Esophagus mucosa (tissue), 1 donor: Measurements from ENCODE around the gene PARVA. TPM values are rescaled to one million over a fixed set of nuclear protein-coding genes. Genes with fewer than 3 reads are reported as not detected.
A peak's percentile ranks its signal among the peaks of the same experiment; 100 is the strongest.

ENCODE experiments used
- ATAC-seq: fragments of 200-7000 bp; cut with Tn5 transposase; one replicate; pipeline ENCODE4 v1.9.1; 2020
- total RNA-seq: library from RNA; stranded (reverse); gene quantifications from one replicate; pipeline ENCODE4 v1.2.4, GENCODE V29; 2023
- donor health status: DM: yes; HTN: yes; CAD: no.

Gene PARVA
- total RNA-seq, 1 donor from 2014 or later, result 28.9 TPM

DNA sequence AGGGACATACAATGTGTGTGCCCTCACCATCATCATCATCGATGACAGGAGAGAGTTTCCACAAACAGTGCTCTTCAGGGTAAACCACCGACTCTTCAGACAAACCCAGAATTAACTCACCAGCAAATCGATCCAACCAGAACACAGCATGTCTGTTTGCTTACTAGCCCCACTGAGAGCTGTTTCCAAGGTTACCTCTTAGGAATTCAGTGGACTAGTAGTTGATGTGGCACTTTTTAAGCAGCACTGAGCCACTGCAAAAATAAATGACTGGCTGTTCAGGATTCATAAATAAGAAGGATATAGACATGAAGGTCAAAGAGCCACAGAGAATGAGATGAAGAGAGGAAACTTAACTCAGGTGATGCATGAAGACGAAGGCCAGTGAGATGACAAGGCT is 83.1 kb downstream of the PARVA start:
- no peak for ATAC-seq

DNA sequence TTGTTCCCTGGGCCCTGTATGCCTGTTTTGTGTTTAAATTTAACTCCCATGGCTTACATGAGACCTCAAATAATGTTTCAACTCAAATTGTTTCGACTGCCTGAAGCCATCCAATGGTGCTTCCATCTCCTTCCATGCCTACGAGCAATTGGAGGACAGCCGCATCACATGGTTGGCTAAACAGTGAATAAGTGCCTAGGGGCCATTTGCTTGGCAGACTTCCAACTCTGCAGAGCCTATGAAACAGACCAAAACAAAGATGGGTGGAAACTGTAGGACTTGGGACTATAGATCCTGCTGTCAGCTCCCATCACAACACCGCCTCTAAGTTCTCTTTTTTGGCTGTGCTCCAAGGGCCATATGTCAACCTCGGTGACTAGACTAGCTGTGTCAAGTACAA is 84.1 kb downstream of the PARVA start:
- no peak for ATAC-seq

DNA sequence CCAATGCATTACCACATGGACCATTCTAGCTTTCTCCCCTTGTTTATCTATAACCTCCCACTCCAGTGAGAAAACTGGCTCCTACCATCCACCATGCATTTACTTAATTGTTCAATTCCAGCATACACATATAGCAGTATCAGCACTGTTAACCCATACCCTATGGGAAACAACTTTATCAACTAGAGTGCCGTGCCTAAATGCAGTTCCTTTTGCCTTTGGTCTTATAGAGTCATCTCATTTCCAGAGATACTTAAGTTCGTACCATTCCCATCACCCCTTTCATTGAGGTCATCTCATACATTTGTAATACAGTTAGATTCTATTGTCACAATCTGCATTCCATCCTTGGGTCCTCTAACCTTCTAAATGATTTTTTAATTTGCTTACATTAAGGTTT is 86.9 kb downstream of the PARVA start:
- no peak for ATAC-seq

GRCh38 chr11:12465332-12465731 is 88.0 kb downstream of the PARVA start:
- ATAC-seq, result no peak

GRCh38 chr11:12467610-12468009 is 90.2 kb downstream of the PARVA start:
- ATAC-seq, result no peak

DNA sequence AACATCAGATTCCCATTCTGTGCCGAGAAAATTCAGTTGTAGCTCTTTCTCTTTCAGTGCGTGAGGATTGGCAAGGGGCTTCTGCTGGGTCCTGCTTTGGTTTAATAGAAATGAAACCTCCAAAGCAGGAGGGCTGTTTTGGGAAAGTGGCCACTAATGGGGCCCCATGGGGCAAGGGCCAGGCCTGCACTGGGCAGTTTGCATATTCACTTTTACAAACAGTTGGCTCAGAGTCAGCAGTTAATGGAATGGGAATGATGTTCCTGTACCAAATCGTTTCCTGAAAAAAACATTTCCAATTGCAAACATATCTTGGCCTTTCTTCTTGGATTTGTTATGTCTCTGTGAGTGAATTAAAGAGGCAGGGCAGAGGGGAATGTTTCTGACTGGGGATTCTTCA is 92.1 kb downstream of the PARVA start:
- ATAC-seq, result no peak

GRCh38 chr11:12470236-12470635 is 92.9 kb downstream of the PARVA start:
- ATAC-seq, result no peak

DNA sequence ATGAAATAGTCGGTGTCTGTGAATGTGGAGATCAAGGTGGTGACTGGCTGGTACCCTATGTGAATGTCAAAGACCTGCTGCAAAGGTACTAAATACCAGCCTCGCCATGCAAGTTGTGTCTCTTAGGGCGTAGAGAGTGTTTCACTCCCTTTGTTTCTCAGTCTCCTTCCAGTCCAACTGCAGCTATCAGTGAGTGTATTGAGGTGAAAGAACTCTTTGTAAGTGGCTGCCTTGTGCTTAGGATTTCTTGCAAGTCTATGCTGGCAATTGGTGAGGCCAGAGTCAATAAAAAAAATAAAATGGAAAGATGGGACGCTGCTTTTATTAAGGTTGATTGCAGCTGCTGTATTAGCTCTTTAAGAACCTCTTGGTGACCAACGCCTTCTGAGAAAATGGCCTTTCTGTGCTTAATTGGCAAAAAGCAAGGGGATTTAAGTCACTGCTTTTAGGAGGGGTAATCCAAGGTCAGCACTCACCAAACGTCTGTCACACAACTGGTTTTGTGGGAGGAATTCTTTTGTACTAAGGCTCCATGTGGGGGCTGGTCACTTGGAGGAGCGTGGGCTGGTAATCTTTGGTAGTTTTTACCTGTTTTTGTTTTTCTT is 95.1 kb downstream of the PARVA start:
- no peak for ATAC-seq

DNA sequence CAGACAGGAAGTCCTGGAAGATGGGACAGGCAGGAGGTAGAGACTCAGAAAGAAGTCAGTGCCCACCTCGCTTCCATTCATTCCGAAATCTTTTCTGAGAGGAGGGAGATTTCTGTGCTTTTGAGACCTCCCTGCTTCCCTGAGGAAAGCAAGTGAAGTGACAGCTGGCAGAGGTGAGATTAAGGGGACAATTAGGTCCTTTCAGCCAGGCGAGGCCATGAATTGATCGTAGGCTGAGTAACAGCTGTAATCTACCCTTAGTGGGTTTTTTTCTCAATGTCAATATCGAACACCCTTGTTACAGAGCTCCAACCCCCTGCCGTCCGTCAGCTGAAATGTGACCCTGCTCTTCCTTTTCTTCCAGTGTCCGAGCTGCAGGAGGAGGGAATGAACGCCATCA is 96.0 kb downstream of the PARVA start:
- ATAC-seq, result no peak

GRCh38 chr11:12474871-12475270 is 97.5 kb downstream of the PARVA start:
- ATAC-seq, result no peak

DNA sequence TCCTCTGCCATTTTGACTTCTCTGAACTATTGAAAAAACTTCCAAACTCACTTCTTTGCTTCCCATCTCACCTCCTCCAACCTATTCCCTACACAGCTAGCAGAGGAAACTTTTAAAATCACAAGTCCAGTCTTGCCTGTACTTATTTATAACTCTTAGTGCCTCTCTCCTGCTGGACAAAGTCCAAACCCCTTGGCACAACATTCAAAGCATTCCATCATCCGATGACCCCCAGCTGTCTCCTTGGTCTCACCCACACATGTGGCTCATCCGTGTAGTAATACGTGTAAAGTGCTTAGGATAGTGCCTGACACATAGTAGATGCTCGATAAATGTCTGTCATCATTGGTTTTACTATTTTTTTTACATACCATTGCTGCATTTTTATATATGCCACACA is 101.4 kb downstream of the PARVA start:
- ATAC-seq, result no peak

DNA sequence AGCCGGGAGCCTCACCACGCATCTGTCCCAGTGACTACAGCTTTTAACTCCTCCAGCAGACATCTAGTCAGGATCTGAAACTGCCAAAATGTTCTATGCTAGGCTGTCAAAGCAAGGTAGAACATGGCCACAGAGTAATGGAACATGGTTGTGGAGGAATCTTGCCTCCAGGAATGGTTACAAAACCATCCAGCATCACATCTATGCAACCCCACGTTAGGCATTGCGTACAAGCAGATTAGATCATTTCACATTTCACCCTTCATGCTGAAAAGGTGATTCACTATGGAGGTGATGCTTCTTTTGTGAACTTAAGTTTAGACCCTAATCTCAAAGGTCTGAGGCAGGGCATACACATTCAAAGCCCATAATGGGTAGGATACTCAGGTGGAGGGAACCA is 103.0 kb downstream of the PARVA start:
- no peak for ATAC-seq

- ATAC-seq, result peak; percentile 56
These were observed 105.5 kb downstream of the PARVA start for GRCh38 chr11:12482839-12483238.

GRCh38 chr11:12483604-12484003 is 106.2 kb downstream of the PARVA start:
- ATAC-seq, result no peak

DNA sequence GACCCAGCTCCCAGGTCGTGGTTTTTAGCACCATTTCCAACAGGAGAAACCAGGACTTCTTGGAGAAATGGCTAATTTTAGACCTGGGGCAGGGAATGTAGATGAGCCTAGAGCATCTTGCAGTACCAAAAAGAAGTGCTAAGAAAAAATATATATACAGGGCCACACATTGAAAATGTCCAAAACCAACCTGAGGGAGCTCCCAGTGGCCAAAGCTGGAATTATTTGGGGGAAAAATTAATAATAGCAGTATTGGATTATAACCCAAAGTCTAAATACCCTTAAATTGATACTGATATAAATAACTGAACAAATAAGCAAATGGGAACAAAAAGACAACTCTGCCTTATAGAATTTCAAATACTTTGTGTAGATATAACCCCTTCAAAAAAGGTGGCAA is 108.0 kb downstream of the PARVA start:
- no peak for ATAC-seq

DNA sequence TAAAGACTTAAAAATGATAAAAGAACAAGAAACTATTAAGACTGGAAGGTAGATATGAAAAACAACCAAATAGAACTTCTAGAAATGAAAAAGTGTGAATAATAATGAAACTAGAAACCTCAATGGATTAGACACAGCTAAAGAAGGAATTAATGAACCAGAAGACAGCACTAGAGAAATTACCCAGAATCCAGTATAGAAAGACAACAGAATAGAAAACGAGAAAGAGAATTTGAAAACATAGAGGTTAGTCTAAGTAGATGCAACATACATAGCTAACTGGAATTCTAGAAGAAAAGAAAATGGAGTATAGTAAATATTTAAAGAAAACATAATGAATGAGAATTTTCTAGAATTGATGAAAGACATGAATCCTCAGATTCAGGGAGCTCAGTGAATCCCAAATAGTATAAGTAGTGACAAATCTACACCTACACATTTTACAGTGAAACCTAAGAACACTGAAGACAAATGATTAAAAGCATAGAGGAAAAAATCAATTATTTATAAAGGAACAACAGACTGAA is 111.9 kb downstream of the PARVA start:
- no peak for ATAC-seq

- no peak for ATAC-seq
These were observed 117.3 kb downstream of the PARVA start for GRCh38 chr11:12494699-12495098.

DNA sequence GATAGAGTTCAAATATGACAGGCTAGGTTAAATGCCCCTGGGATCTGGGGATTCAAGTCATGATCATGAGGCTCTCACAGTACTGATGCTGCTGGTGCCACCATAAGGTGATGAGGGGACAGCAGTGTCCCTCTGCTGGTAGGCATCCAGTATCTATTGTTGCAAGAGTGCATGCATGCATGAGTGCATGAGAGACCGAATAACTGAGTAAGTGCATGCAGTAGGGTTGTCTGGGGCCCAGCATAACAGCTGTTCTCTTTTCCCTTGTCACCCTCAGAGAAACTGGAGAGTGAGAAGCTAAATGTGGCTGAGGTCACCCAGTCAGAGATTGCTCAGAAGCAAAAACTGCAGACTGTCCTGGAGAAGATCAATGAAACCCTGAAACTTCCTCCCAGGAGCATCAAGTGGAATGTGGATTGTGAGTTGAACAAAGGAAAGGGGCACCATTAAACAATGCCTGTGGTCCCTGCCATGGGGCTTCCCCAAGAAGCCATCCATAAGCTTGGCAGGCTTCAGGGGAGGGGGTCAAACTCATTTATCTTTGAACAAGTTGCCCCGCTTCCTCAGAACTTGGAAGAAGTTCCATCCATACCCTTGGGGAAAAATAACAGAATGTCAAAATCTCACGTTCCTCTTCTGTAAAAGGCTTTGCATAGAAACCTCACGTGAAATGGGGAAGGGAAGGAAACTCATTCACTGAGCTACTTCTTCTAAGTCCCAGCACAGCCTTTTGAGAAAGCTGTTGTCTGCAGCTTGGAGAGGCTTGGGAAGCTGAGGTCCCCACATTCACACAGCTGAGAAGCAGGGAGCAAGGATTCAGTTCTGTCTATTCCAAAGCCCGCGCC is 119.0 kb downstream of the PARVA start:
- no peak for ATAC-seq

DNA sequence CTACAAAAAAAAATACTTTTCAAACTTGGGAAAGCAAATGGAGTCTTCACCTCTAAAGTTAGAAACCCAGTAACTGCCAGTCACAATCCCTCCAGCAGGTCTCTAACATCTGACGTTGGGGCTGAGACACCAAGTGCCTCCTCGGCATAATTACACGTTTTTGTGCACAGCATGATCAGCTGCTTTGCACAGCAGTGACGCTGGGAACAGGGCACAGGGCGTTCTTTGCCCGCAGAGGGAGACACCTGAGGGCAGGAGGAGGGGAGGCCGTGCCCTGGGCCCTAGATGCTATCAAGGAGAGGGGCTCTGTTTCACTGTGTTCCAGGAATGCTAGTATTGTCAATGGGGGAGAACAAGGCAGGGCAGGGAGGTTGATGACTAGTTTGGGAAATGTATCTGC is 120.1 kb downstream of the PARVA start:
- ATAC-seq, result no peak

DNA sequence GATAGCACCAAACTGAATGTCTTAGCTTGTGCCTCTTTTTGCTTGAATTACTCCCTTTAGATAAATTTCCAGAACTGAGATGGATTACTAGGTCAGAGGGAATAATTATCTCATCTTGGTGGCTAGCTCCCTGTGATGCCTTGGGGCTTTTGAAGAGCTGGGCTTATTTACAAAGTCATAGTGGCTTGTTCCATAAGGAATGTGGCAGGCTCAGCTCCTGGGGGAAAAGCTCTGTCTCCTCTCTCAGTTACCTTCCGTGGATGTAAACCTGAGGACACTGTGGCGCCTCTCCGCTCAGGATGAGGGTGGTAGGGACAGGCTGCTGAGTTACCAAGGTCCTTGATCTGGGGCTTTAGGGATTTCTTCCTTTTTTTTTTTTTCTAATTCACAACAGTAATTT is 121.7 kb downstream of the PARVA start:
- ATAC-seq, result no peak

DNA sequence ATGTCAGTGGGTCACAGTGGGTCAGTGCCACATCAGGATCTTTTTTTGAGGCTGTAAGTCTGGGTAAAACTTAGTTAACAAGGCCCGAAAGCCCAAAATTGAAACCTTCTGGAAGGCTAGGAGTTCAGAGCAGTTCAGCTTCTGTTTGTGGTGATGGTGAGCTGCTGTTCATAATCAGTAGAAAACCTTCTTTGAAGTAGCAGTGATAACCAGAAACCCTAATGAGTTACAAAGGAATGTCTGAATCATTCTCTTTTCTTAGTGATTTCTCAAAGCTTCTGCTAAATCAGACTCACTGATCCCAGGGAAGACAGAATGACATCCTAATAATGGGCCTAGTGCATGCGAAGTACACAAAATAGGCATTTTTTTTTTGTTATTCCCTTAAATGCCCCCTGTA is 124.7 kb downstream of the PARVA start:
- no peak for ATAC-seq

DNA sequence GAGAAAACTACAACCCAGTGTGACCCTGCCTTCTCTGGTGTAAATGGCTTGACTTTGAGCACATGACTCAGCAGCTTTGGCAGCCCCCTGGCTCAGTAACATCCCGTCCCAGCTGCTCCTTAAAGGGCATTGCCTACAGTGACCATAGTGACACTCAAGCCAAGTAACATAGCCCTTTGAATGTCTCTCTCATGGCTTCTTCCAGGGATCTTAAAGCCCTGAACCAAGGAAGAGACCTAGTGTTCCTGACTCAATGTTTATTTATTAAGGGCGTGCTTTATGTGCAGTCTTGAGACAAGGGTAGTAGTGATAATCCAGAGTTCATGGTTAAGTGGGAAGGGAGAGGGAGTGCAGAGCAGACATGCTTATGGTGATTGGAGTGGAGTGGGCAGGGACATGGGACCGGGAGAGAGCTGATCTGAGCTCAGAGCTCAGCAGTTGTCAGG is 125.7 kb downstream of the PARVA start:
- no peak for ATAC-seq

DNA sequence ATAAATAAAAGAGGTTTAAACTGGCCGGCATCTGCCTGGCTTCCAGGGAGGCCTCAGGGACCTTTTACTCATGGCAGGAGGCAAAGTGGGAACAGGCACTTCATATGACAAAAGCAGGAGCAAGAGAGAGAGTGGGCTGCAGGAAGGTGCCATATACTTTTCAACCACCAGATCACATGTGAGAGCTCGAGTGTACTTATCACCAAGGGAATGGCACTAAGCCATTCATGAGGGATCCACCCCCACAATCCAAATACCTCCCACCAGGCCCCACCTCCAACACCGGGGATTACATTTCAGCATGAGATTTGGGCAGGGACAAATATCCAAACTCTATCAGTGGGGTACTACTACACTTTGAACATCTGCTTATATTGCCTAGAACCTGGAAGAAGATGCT is 126.5 kb downstream of the PARVA start:
- ATAC-seq, result no peak

- ATAC-seq, result no peak
These were observed 127.8 kb downstream of the PARVA start for GRCh38 chr11:12505183-12505582.
